BE2C (cell line): ENCODE measurements around the gene SMYD2.
"Not testable (repeated sequence)": the region's sequence is repeated elsewhere in the genome, so short reads cannot be mapped to it uniquely, and the experiment has no call there.

Experiments
- DNase-seq: peaks from one replicate; pipeline ENCODE4 v3.0.0-alpha.2; 2020
- H3K27me3 ChIP-seq: fragments of 250-450 bp; sonication (Bioruptor Pico); 2 replicates; pipeline ENCODE4 v1.5.1; 2020; ENCODE audit warnings: mild to moderate bottlenecking
- H3K36me3 ChIP-seq: fragments of 250-450 bp; sonication (Bioruptor Pico); 2 replicates; pipeline ENCODE4 v1.5.1; 2020; ENCODE audit warnings: mild to moderate bottlenecking
- H3K4me1 ChIP-seq: fragments of 250-450 bp; sonication (Bioruptor Pico); 2 replicates; pipeline ENCODE4 v1.5.1; 2020
- H3K4me3 ChIP-seq: 2 replicates; pipeline ENCODE4 v1.5.1; 2011; ENCODE audit warnings: low read depth, low read length
- H3K9me3 ChIP-seq: fragments of 250-450 bp; sonication (Bioruptor Pico); 2 replicates; pipeline ENCODE4 v1.5.1; 2020
- TF ChIP-seq, protein P1 (sequence below): IDR thresholded peaks from 2 replicates; pipeline ENCODE4 v1.5.1; 2012; ENCODE audit warnings: mild to moderate bottlenecking, low read depth, low read length

Gene SMYD2

DNA sequence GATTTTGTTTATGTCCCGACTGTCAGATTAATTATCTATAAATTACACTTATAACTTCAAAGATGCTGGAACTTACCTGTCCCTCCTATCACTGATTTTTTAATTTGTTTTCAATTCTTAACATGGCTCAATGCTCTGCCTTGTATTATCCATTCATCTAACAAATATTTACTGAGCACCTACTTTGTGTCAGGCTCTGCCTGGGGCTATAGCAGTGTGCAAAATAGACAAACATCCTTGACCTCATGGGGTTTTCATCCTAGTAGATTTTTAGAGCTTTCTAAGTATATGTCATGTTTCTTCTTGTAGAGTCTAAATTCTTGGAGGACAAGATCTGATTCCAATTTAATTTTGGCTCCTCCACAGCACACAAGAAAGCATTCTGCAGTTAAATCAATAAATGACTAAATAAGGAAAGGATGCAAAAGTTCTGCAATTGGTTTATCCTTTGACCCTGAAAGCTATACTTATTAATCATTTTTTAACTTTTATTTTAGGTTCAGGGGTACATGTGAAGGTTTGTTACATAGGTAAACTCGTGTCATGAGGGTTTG, 10.8 kb upstream of the SMYD2 start:
- H3K36me3 ChIP-seq: no peaks in the 10 kb centered on the region
- no peaks in the 10 kb centered on the region for H3K27me3 ChIP-seq
- H3K4me1 ChIP-seq: no peaks in the 10 kb centered on the region
- TF ChIP-seq, protein P1, sequence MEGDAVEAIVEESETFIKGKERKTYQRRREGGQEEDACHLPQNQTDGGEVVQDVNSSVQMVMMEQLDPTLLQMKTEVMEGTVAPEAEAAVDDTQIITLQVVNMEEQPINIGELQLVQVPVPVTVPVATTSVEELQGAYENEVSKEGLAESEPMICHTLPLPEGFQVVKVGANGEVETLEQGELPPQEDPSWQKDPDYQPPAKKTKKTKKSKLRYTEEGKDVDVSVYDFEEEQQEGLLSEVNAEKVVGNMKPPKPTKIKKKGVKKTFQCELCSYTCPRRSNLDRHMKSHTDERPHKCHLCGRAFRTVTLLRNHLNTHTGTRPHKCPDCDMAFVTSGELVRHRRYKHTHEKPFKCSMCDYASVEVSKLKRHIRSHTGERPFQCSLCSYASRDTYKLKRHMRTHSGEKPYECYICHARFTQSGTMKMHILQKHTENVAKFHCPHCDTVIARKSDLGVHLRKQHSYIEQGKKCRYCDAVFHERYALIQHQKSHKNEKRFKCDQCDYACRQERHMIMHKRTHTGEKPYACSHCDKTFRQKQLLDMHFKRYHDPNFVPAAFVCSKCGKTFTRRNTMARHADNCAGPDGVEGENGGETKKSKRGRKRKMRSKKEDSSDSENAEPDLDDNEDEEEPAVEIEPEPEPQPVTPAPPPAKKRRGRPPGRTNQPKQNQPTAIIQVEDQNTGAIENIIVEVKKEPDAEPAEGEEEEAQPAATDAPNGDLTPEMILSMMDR: no peak
- no peak overlapping the region for H3K4me3 ChIP-seq
- H3K9me3 ChIP-seq: no peaks in the 10 kb centered on the region
- no peak for DNase-seq

DNA sequence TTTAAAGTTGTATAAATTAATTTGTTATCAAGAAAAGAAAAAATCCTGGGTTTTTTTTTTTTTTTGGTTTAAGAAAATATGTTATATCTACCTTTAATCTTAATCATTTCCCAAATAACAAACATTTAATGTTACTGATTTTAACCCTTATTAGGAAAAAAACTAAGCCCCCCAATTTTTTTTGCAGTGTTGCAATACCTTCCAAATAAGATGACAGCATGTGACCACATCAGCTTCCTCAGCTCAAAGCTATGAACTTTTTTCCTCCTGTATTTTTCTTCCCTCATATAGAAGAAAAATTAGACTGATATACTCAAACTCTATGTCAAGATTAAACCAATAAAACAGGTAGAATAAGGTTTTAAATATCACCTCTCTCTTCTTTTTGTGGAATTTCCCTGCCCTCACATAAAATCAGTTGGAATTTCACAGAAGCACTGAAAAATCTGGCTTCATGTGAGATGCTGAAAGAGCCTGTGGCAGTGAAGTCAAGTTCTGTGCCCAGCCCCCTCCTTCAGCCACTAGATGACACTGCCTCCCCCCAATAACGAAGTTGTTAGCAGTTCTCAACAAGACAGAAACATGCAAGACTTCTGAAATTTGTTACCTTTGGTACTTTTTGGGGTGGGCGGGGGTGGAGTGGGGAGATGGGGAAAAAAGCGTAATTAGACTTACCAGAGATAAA, 9.6 kb upstream of the SMYD2 start:
- no peaks in the 10 kb centered on the region for H3K36me3 ChIP-seq
- TF ChIP-seq, protein P1: 0 out of 2 replicates have a peak, but pooled peaks have one; percentile 8
- no peaks in the 10 kb centered on the region for H3K4me1 ChIP-seq
- no peaks in the 10 kb centered on the region for H3K27me3 ChIP-seq
- no peaks in the 10 kb centered on the region for H3K9me3 ChIP-seq
- no peak overlapping the region for H3K4me3 ChIP-seq
- no peak for DNase-seq

DNA sequence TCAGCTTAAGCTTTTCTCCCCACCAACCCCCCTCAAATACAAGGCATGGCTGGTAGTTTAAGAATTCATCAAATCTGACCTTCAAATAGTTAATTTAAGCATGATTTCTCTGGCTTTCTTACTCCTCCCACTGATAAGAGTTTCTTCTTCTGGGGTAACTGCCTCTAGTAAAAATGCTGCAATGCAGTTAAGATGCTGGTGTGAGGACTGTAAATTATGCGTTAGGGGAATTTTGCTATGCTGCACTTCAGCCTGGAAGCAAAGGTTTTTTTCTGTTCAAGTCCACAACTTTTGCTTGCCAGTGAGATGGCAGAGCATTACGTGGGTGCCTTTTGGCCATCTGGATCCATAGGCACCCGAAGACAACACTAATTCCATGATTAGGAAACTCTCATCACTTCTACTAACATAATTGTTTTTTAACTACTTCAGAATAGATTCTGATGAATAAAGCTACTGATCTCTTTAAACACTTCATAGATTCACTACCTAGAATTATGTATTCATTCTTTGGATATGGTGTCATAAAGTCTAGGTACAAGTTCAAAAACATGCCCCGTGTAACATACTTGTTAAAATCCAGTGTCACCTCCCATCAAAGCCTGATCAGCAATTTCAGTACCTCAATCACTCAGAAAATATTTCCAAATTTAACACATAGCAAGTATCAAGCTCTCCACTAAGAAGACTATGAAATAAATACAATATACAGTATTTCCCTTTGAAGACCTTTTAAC, 8.8 kb upstream of the SMYD2 start:
- Histone ChIP-seq H3K4me1 (no peaks in the 10 kb centered on the region), H3K27me3 (no peaks in the 10 kb centered on the region), H3K9me3 (no peaks in the 10 kb centered on the region), H3K36me3 (no peaks in the 10 kb centered on the region), H3K4me3 (no peak overlapping the region)
- TF ChIP-seq, protein P1: no peak
- no peak for DNase-seq

DNA sequence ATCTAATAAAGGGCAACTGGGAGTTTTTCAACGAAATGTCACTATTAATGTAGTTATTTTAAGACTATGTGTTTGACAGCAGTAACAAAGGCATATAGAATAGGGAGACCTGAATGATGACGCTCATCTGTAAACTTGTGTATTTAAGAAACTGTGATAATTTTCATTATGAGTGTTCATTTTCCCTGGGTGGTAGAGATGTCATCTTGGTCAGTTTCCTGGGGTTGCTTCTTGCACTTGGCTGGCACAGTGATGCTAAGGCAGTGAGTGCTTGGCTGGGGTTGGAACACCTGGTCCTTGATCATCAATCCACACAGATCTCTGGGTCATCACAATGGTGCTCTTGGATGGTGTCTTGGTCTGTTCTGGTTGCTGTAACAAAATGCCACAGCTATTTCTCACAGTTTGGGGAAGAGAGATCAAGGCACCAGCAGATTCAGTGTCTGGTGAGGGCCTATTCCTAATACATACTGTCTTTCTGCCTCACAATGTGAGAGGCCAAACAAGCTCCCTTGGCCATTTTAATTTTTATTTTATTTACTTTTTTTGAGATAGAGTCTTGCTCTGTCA, 7.9 kb upstream of the SMYD2 start:
- Histone ChIP-seq H3K4me1 (no peaks in the 10 kb centered on the region), H3K9me3 (no peaks in the 10 kb centered on the region), H3K4me3 (no peak overlapping the region), H3K27me3 (no peaks in the 10 kb centered on the region), H3K36me3 (no peaks in the 10 kb centered on the region)
- DNase-seq: no peak
- TF ChIP-seq, protein P1: no peak

DNA sequence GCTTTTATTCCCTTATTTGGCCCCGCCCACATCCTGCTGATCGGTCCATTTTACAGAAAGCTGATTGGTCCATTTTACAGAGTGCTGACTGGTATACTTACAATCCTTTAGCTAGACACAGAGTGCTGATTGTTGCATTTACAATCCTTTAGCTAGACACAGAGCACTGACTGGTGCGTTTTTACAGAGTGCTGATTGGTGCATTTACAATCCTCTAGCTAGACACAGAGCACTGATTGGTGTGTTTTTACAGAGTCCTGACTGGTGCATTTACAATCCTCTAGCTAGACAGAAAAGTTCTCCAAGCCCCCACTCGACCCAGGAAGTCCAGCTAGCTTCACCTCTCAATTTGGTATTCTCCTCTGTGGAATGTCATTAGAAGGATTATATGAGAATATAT, 5.3 kb upstream of the SMYD2 start:
- H3K36me3 ChIP-seq, H3K4me1 ChIP-seq, H3K9me3 ChIP-seq, H3K27me3 ChIP-seq, DNase-seq, H3K4me3 ChIP-seq: not testable (repeated sequence)

DNA sequence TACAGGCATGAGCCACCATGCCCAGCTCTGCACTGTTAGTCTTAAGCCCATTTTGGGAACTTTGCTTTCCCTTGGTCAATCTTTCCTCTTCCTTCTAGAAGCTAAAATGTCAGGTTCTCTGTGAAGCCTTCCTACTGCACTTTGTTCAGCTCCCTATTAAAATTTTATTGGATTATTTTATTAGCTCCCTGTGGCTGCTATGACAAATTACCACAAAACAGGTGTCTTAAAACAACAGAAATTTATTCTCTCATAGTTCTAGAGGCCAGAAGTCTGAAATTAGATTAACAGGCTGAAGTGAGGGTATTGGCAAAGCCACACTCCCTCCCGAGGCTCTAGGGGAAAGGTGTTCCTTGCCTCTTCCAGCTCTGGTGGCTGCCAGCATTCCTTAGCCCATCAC, 4.2 kb upstream of the SMYD2 start:
- Histone ChIP-seq H3K9me3 (no peaks in the 10 kb centered on the region), H3K27me3 (no peaks in the 10 kb centered on the region), H3K4me3 (no peak overlapping the region), H3K4me1 (no peaks in the 10 kb centered on the region), H3K36me3 (peaks cover 2% of the 10 kb centered on the region; the same call in 1 of the 2 replicates)
- no peak for DNase-seq
- TF ChIP-seq, protein P1: no peak
